ENCODE results near the gene CACNA2D3.

The CACNA2D3 gene

GRCh38 chr3:54877730-54878129 lies 755.4 kb downstream of the CACNA2D3 start:
- DNase-seq (ENCODE audit: low read depth in 2 of 2): no peak

- DNase-seq (ENCODE audit: low read depth in 2 of 2): no peak
Measured at GRCh38 chr3:54878145-54878544, 755.8 kb downstream of the CACNA2D3 start.

- DNase-seq (ENCODE audit: low read depth in 2 of 2): no peak
Measured at GRCh38 chr3:54882129-54882833, 759.9 kb downstream of the CACNA2D3 start.

- no peak for DNase-seq (ENCODE audit: low read depth in 2 of 2)
Measured at GRCh38 chr3:54888162-54888561, 765.8 kb downstream of the CACNA2D3 start.

- DNase-seq (ENCODE audit: low read depth in 2 of 2): no peak
Measured at GRCh38 chr3:54888873-54889272, 766.5 kb downstream of the CACNA2D3 start.

- no peak for DNase-seq (ENCODE audit: low read depth in 2 of 2)
Measured at GRCh38 chr3:54889731-54890130, 767.4 kb downstream of the CACNA2D3 start.

- no peak for DNase-seq (ENCODE audit: low read depth in 2 of 2)
Measured at GRCh38 chr3:54891540-54891897, 769.2 kb downstream of the CACNA2D3 start.

GRCh38 chr3:54892168-54892567 lies 769.8 kb downstream of the CACNA2D3 start:
- DNase-seq (ENCODE audit: low read depth in 2 of 2): no peak

- DNase-seq (ENCODE audit: low read depth in 2 of 2): no peak
Measured at GRCh38 chr3:54895613-54896012, 773.3 kb downstream of the CACNA2D3 start.

GRCh38 chr3:54897028-54897711 lies 774.8 kb downstream of the CACNA2D3 start:
- no peak for DNase-seq (ENCODE audit: low read depth in 2 of 2)

- no peak for DNase-seq (ENCODE audit: low read depth in 2 of 2)
Measured at GRCh38 chr3:54899273-54899672, 776.9 kb downstream of the CACNA2D3 start.

GRCh38 chr3:54900838-54901591 lies 778.7 kb downstream of the CACNA2D3 start:
- DNase-seq (ENCODE audit: low read depth in 2 of 2): no peak

- DNase-seq (ENCODE audit: low read depth in 2 of 2): no peak
Measured at GRCh38 chr3:54901906-54902685, 779.7 kb downstream of the CACNA2D3 start.

GRCh38 chr3:54905261-54905888 lies 783.0 kb downstream of the CACNA2D3 start:
- DNase-seq (ENCODE audit: low read depth in 2 of 2): no peak

- no peak for DNase-seq (ENCODE audit: low read depth in 2 of 2)
Measured at GRCh38 chr3:54905920-54906319, 783.6 kb downstream of the CACNA2D3 start.

GRCh38 chr3:54906763-54907162 lies 784.4 kb downstream of the CACNA2D3 start:
- no peak for DNase-seq (ENCODE audit: low read depth in 2 of 2)

- no peak for DNase-seq (ENCODE audit: low read depth in 2 of 2)
Measured at GRCh38 chr3:54909191-54909590, 786.8 kb downstream of the CACNA2D3 start.

- DNase-seq (ENCODE audit: low read depth in 2 of 2): no peak
Measured at GRCh38 chr3:54914180-54914579, 791.8 kb downstream of the CACNA2D3 start.

- DNase-seq (ENCODE audit: low read depth in 2 of 2): no peak
Measured at GRCh38 chr3:54915181-54915580, 792.8 kb downstream of the CACNA2D3 start.

GRCh38 chr3:54915976-54916375 lies 793.6 kb downstream of the CACNA2D3 start:
- no peak for DNase-seq (ENCODE audit: low read depth in 2 of 2)

- no peak for DNase-seq (ENCODE audit: low read depth in 2 of 2)
Measured at GRCh38 chr3:54916732-54917131, 794.4 kb downstream of the CACNA2D3 start.

- DNase-seq (ENCODE audit: low read depth in 2 of 2): no peak
Measured at GRCh38 chr3:54917174-54917573, 794.8 kb downstream of the CACNA2D3 start.
